HL-60 (cell line): ENCODE data around the gene CORO6.

Source experiments
- DNase-seq, 2 experiments: peaks; one replicate each; pipeline ENCODE4 v3.0.0-alpha.2; 2010 to 2020; ENCODE audit warnings: low read depth in 1 of 2, low spot score in 1 of 2
- H3K27ac ChIP-seq: fragments of 250-450 bp; sonication (Bioruptor Pico); replicated peaks from 2 replicates; pipeline ENCODE4 v1.5.1; 2020; ENCODE audit warnings: mild to moderate bottlenecking, moderate library complexity
- H3K27me3 ChIP-seq: fragments of 250-450 bp; sonication (Bioruptor Pico); 2 replicates; pipeline ENCODE4 v1.5.1; 2021; ENCODE audit warnings: mild to moderate bottlenecking, moderate library complexity; ENCODE audit not compliant: insufficient read depth, poor library complexity, severe bottlenecking
- H3K4me3 ChIP-seq: replicated peaks from 2 replicates; pipeline ENCODE4 v1.5.1; 2011; ENCODE audit warnings: mild to moderate bottlenecking, control low read depth, low read length; ENCODE audit not compliant: insufficient read depth
- GABPA ChIP-seq: IDR thresholded peaks from 2 replicates; pipeline ENCODE4 v1.6.1; 2012; ENCODE audit warnings: low read depth
- POLR2AphosphoS5 ChIP-seq: IDR thresholded peaks from 2 replicates; pipeline ENCODE4 v1.6.1; 2012; ENCODE audit warnings: low read depth
- REST ChIP-seq: IDR thresholded peaks from 2 replicates; pipeline ENCODE4 v1.6.1; 2012; ENCODE audit warnings: low read depth; ENCODE audit not compliant: insufficient replicate concordance
- SPI1 ChIP-seq: IDR thresholded peaks from 2 replicates; pipeline ENCODE4 v1.6.1; 2012; ENCODE audit warnings: low read depth, mild to moderate bottlenecking, borderline replicate concordance
- TF ChIP-seq, protein P1 (sequence below): IDR thresholded peaks from one replicate; pipeline ENCODE4 v1.5.1; 2011; ENCODE audit warnings: low read length, control low read depth, inconsistent platforms; ENCODE audit not compliant: insufficient read depth

Gene CORO6

GRCh38 chr17:29603109-29603674 lies 19.5 kb downstream of the CORO6 start:
- no peaks in the 10 kb centered on the region for H3K27me3 ChIP-seq
- TF ChIP-seq, protein P1, sequence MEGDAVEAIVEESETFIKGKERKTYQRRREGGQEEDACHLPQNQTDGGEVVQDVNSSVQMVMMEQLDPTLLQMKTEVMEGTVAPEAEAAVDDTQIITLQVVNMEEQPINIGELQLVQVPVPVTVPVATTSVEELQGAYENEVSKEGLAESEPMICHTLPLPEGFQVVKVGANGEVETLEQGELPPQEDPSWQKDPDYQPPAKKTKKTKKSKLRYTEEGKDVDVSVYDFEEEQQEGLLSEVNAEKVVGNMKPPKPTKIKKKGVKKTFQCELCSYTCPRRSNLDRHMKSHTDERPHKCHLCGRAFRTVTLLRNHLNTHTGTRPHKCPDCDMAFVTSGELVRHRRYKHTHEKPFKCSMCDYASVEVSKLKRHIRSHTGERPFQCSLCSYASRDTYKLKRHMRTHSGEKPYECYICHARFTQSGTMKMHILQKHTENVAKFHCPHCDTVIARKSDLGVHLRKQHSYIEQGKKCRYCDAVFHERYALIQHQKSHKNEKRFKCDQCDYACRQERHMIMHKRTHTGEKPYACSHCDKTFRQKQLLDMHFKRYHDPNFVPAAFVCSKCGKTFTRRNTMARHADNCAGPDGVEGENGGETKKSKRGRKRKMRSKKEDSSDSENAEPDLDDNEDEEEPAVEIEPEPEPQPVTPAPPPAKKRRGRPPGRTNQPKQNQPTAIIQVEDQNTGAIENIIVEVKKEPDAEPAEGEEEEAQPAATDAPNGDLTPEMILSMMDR: no peak
- TF ChIP-seq GABPA: no peak
- TF ChIP-seq SPI1: no peak
- TF ChIP-seq POLR2AphosphoS5: no peak
- TF ChIP-seq REST: no peak
- H3K4me3 ChIP-seq: no peak overlapping the region
- no peak for DNase-seq
- no peak overlapping the region for H3K27ac ChIP-seq

- H3K4me3 ChIP-seq: no peak overlapping the region
- TF ChIP-seq REST (no peak), POLR2AphosphoS5 (no peak), SPI1 (no peak), GABPA (no peak)
- TF ChIP-seq, protein P1: no peak
- no peak for DNase-seq
- H3K27ac ChIP-seq: no peak overlapping the region
- H3K27me3 ChIP-seq: no peaks in the 10 kb centered on the region
Measured at GRCh38 chr17:29597361-29598172, 25.1 kb downstream of the CORO6 start.

GRCh38 chr17:29596811-29597210 lies 25.9 kb downstream of the CORO6 start:
- no peak for DNase-seq
- H3K27me3 ChIP-seq: no peaks in the 10 kb centered on the region
- H3K27ac ChIP-seq: no peak overlapping the region
- TF ChIP-seq SPI1 (no peak), GABPA (no peak), POLR2AphosphoS5 (no peak), REST (no peak)
- TF ChIP-seq, protein P1: no peak
- no peak overlapping the region for H3K4me3 ChIP-seq
